ENCODE data around the gene BCAT1. TPM values are rescaled to one million over a fixed set of nuclear protein-coding genes. Genes with fewer than 3 reads are reported as not detected.

The BCAT1 gene
- total RNA-seq, 1 experiment from 2014 or later: 74.0 TPM

- no peak for DNase-seq (ENCODE audit: extremely low read depth, low read depth)
These were observed 172.0 kb downstream of the BCAT1 start for GRCh38 chr12:24776861-24777260.

GRCh38 chr12:24775073-24775472 is 173.8 kb downstream of the BCAT1 start:
- no peak for DNase-seq (ENCODE audit: extremely low read depth, low read depth)

DNA sequence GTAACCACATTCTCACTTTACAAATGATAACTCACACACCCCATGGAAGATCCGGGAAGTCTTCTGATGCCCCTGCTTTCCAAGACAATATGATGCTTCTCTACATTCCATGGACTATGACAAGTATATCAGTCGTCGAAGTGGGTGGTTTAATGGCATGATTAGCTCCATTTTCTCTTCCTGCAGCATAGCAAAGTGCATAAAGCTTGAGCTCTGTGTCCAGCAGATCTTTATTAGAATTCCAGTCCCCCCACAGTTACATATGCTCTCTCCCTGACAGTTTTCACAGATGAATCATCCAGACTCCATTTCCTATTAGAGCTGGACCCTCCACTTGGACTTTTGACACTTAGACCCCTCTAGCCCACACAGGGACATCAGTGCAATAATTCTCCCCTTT is 174.9 kb downstream of the BCAT1 start:
- no peak for DNase-seq (ENCODE audit: extremely low read depth, low read depth)

DNA sequence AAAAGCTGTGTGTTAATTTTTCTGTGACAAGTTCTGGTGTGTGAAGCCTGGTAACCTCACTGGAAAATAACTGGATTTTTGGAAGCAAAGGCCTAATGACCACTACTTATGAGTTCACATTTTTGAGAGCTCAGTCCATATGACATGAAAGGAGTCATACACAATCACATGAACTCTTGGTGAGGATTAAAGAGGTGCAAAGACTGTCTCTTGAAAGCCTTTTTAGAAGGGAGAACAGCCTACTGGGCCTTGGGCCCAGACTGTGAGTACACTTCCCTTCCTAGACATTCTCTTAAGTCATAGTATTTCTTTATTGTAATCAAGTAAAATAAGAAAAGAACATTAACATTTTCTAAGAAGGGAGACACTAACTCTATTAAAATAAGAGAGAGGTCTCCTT is 176.1 kb downstream of the BCAT1 start:
- no peak for DNase-seq (ENCODE audit: extremely low read depth, low read depth)

GRCh38 chr12:24770821-24771220 is 178.1 kb downstream of the BCAT1 start:
- no peak for DNase-seq (ENCODE audit: extremely low read depth, low read depth)

DNA sequence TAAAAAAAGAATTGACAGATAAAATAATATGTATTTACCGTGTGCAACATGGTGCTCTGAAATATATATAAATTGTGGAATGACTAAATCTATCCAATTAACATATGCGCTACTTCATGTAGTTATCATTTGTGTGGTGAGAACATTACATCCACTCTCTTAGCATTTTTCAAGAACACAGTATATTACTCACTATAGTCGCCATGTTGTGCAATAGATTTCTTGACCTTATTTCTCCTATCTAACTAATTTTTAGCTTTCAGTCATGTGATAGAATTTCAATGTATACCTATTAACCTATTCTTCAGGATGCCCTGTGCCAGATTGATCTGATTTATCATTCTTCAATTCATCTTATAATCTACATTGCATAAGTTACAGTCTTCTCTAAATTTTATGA is 178.6 kb downstream of the BCAT1 start:
- DNase-seq (ENCODE audit: extremely low read depth, low read depth): no peak

- DNase-seq (ENCODE audit: extremely low read depth, low read depth): no peak
These were observed 179.2 kb downstream of the BCAT1 start for GRCh38 chr12:24769682-24770081.

DNA sequence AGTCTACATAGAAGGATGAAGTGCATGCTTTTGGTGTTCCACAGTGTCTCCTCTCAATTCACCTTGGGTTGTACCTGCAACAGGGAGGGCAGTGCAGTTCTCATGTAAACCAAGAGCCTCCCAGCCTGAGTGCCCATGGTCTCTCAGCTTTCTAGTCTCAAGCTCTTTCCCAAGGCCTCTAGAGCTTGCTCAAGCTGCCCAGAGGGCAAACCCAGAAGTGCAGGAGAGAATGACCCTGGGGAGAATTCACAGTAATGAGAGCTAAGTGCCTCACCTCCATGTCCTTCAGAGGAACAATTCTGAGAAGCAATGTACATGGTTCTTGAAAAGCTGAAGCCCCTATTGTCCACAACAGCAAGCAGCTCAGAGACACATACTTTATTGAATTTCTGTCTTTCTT is 180.5 kb downstream of the BCAT1 start:
- no peak for DNase-seq (ENCODE audit: extremely low read depth, low read depth)

- no peak for DNase-seq (ENCODE audit: extremely low read depth, low read depth)
These were observed 181.9 kb downstream of the BCAT1 start for GRCh38 chr12:24767016-24767415.

DNA sequence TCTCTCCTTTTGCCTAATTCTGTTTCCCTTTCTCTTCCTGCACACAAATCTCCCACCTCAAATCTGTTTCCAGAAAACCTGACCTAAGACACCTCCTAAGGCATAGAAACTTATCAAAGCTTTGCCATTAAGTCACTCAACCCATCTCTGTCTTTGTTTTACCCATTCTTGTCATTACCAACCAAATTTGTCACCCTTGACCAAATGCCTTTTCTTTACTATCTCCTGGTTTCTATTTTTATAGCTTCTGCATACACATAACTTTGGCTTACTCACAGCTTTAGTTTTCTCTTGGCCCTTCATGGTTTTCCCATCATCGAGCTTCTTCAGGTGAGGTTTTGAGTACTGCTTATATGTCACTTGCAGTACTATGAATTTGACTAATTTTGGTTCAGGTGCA is 184.2 kb downstream of the BCAT1 start:
- DNase-seq (ENCODE audit: extremely low read depth, low read depth): no peak

DNA sequence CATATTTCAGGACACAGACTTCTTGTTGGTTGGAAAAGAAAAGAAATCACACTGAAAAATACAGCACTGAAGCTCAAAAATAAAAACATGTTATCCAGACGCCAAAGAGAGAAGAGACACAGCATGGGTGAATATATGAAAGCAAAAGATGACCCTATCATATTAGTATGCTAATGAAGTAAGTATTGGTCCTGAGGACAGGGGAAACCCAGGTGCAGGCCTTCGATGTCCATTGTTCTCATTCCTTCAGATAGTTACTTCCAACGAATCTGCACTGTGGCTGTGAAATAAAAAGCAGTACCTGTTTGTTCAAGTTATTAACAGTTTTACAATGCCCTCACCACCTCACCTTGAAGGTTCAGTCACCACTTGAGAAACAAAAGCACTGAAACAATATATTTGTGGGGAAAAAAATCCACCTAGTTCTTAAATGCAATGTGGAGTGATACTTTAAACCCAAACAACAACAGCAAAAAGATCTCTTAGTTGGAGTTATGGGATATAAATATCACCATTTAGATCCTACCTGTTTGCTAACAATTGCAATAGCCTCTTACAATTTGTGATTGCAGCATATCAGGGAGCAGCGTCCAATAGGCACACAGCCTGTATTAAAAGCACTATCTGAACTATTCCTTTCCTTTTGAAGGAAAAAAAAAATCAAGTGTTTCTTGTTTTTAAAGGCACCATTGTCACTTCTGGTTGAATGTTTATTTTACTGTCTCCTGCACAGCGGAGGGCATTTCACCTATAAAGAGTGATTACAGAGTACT is 188.1 kb downstream of the BCAT1 start:
- no peak for DNase-seq (ENCODE audit: extremely low read depth, low read depth)

- DNase-seq (ENCODE audit: extremely low read depth, low read depth): no peak
These were observed 188.7 kb downstream of the BCAT1 start for GRCh38 chr12:24760162-24760561.

Other genes starting within 250 kb of the BCAT1 start
- not detected in 2 replicates for gene DNAI7, start 246.1 kb upstream of the BCAT1 start, total RNA-seq (2014; rRNA removed; shearing (Covaris generic))
- gene ETFRF1, start 246.1 kb upstream of the BCAT1 start, total RNA-seq (2014; rRNA removed; shearing (Covaris generic)): 18.3 and 23.5 TPM in 2 replicates